BLaER1 treated with 17β-estradiol and CSF1 and Interleukin-3, amounts not matched to agents 10 nM and 100 nM (cell line): ENCODE results near the gene FUT7.
"Not testable (repeated sequence)": the region's sequence is repeated elsewhere in the genome, so short reads cannot be mapped to it uniquely, and the experiment has no call there.

Experiments
- H3K27ac ChIP-seq, 11 experiments: shearing (Covaris generic); formaldehyde crosslinking; 2 replicates each; pipeline ENCODE4 v1.8.1; 2022
- H3K27me3 ChIP-seq, 11 experiments: shearing (Covaris generic); formaldehyde crosslinking; 2 replicates each; pipeline ENCODE4 v1.8.1; 2022
- H3K36me3 ChIP-seq, 11 experiments: shearing (Covaris generic); formaldehyde crosslinking; 2 replicates each; pipeline ENCODE4 v1.8.1; 2022
- H3K4me1 ChIP-seq, 10 experiments: shearing (Covaris generic); formaldehyde crosslinking; 2 replicates each; pipeline ENCODE4 v1.8.1; 2022
- H3K4me2 ChIP-seq, 11 experiments: shearing (Covaris generic); formaldehyde crosslinking; 2 replicates each; pipeline ENCODE4 v1.8.1; 2022
- H3K4me3 ChIP-seq, 10 experiments: shearing (Covaris generic); formaldehyde crosslinking; 2 replicates each; pipeline ENCODE4 v1.8.1; 2022
- H3K9ac ChIP-seq, 11 experiments: shearing (Covaris generic); formaldehyde crosslinking; 2 replicates each; pipeline ENCODE4 v1.8.1; 2022
- H3K9me3 ChIP-seq, 11 experiments: shearing (Covaris generic); formaldehyde crosslinking; replicated peaks in 1 of 11; 2 replicates each; pipeline ENCODE4 v1.8.1; 2022
- H4K20me1 ChIP-seq, 11 experiments: shearing (Covaris generic); formaldehyde crosslinking; 2 replicates each; pipeline ENCODE4 v1.8.1; 2022
- Cebpa-rat ChIP-seq, 11 experiments: shearing (Covaris generic); IDR thresholded peaks; 2 replicates each; pipeline ENCODE4 v1.8.1; 2022

The FUT7 gene

GRCh38 chr9:137006116-137007003, 25.5 kb downstream of the FUT7 start:
- H4K20me1 ChIP-seq, result peaks cover 0 to 11% (median 0%) of the 10 kb centered on the region in 11 experiments; a peak in 1 of 22 replicates
- H3K36me3 ChIP-seq, result peaks cover 0 to 25% (median 14%) of the 10 kb centered on the region in 11 experiments; a peak in 15 of 22 replicates
- peaks cover 6 to 16% (median 12%) of the 10 kb centered on the region in 11 experiments; a peak in 19 of 22 replicates for H3K9me3 ChIP-seq
- H3K27ac ChIP-seq, result peak overlapping the region in 6 of 11 experiments; percentile 14 to 36 (median 26); a peak in 5 of 22 replicates
- H3K27me3 ChIP-seq, result no peaks in the 10 kb centered on the region
- H3K9ac ChIP-seq, result peak overlapping the region in 6 of 11 experiments; percentile 4 to 23 (median 13); a peak in 4 of 22 replicates
- H3K4me2 ChIP-seq, result peak overlapping the region; percentile 13 to 77 (median 61); a peak in 19 of 22 replicates
- no peak for TF ChIP-seq Cebpa-rat (IDR thresholded peaks at IDR 0.05)
- peaks cover 5 to 51% (median 31%) of the 10 kb centered on the region in 10 experiments; a peak in 19 of 20 replicates for H3K4me1 ChIP-seq
- no peak overlapping the region for H3K4me3 ChIP-seq

DNA sequence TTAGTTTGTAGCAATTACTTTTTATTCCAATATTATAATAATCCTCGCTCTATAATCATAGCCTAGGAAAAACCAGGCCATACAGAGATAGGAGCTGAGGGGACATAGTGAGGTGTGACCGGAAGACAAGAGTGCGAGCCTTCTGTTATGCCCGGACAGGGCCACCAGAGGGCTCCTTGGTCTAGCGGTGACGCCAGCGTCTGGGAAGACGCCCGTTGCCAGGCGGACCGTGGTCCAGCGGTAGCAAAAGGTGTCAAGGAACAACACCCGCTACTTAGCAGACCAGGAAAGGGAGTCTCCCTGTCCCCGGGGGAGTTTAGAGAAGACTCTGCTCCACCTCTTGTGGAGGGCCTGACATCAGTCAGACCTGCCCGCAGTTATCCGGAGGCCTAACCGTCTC, 27.6 kb downstream of the FUT7 start:
- H3K9ac ChIP-seq, H3K4me2 ChIP-seq, H3K4me3 ChIP-seq, H3K27ac ChIP-seq, H3K27me3 ChIP-seq: not testable (repeated sequence)
- Histone ChIP-seq H4K20me1 (peaks cover 0 to 11% (median 0%) of the 10 kb centered on the region in 11 experiments; a peak in 1 of 22 replicates), H3K9me3 (peaks cover 6 to 16% (median 12%) of the 10 kb centered on the region in 11 experiments; a peak in 19 of 22 replicates), H3K4me1 (peaks cover 26 to 72% (median 49%) of the 10 kb centered on the region in 10 experiments), H3K36me3 (peaks cover 0 to 12% (median 3%) of the 10 kb centered on the region in 11 experiments; a peak in 10 of 22 replicates)

GRCh38 chr9:137002646-137003041, 29.2 kb downstream of the FUT7 start:
- no peak for TF ChIP-seq Cebpa-rat (IDR thresholded peaks at IDR 0.05)
- 0 out of 22 replicates have a peak, but pooled peaks cover 0 to 4% (median 0%) of the 10 kb centered on the region in 11 experiments for H4K20me1 ChIP-seq
- H3K4me3 ChIP-seq, result no peak overlapping the region
- peaks cover 0 to 4% (median 0%) of the 10 kb centered on the region in 11 experiments; a peak in 9 of 22 replicates for H3K36me3 ChIP-seq
- peak overlapping the region in 3 of 11 experiments; percentile 5 to 32 (median 26); a peak in 1 of 22 replicates for H3K27ac ChIP-seq
- peak overlapping the region in 2 of 11 experiments; percentile 18 to 22; a peak in 1 of 22 replicates for H3K4me2 ChIP-seq
- peaks cover 42 to 80% (median 60%) of the 10 kb centered on the region in 10 experiments for H3K4me1 ChIP-seq
- no peaks in the 10 kb centered on the region for H3K27me3 ChIP-seq
- peaks cover 6 to 16% (median 12%) of the 10 kb centered on the region in 11 experiments; a peak in 19 of 22 replicates for H3K9me3 ChIP-seq
- H3K9ac ChIP-seq, result no peak overlapping the region

GRCh38 chr9:137001857-137002645, 29.8 kb downstream of the FUT7 start:
- H3K4me3 ChIP-seq, result no peak overlapping the region
- TF ChIP-seq Cebpa-rat (IDR thresholded peaks at IDR 0.05), result no peak
- H3K9me3 ChIP-seq, result peaks cover 6 to 16% (median 12%) of the 10 kb centered on the region in 11 experiments; a peak in 19 of 22 replicates
- peak overlapping the region in 4 of 11 experiments; percentile 13 to 85 (median 60); a peak in 5 of 22 replicates for H3K27ac ChIP-seq
- 0 out of 22 replicates have a peak overlapping the region, but pooled peaks of 1 of the 11 experiments have one; percentile 28 for H3K9ac ChIP-seq
- no peaks in the 10 kb centered on the region; a peak in 1 of 22 replicates for H3K27me3 ChIP-seq
- peak overlapping the region in 6 of 11 experiments; percentile 7 to 90 (median 58); a peak in 6 of 22 replicates for H3K4me2 ChIP-seq
- no peaks in the 10 kb centered on the region; a peak in 1 of 22 replicates for H3K36me3 ChIP-seq
- H3K4me1 ChIP-seq, result peaks cover 48 to 82% (median 64%) of the 10 kb centered on the region in 10 experiments
- H4K20me1 ChIP-seq, result no peaks in the 10 kb centered on the region

GRCh38 chr9:137000177-137000930, 31.5 kb downstream of the FUT7 start:
- H3K9ac ChIP-seq, result peak overlapping the region; percentile 32 to 73 (median 60); a peak in 20 of 22 replicates
- peaks cover 53 to 82% (median 68%) of the 10 kb centered on the region in 10 experiments for H3K4me1 ChIP-seq
- H3K36me3 ChIP-seq, result peaks cover 0 to under 1% (median 0%) of the 10 kb centered on the region in 11 experiments; a peak in 1 of 22 replicates
- peaks cover 5 to 11% (median 10%) of the 10 kb centered on the region in 11 experiments; a peak in 19 of 22 replicates for H3K9me3 ChIP-seq
- TF ChIP-seq Cebpa-rat (IDR thresholded peaks at IDR 0.05), result peak in 5 of 11 experiments; percentile 26 to 56 (median 39); a peak in 5 of 22 replicates
- no peaks in the 10 kb centered on the region; a peak in 1 of 22 replicates for H3K27me3 ChIP-seq
- peaks cover 0 to 12% (median 0%) of the 10 kb centered on the region in 11 experiments; a peak in 5 of 22 replicates for H4K20me1 ChIP-seq
- peak overlapping the region; percentile 20 to 89 (median 76); a peak in 20 of 22 replicates for H3K27ac ChIP-seq
- H3K4me2 ChIP-seq, result peak overlapping the region; percentile 51 to 92 (median 85)
- H3K4me3 ChIP-seq, result peak overlapping the region in 3 of 10 experiments; percentile 15 to 38 (median 18); a peak in 3 of 20 replicates

DNA sequence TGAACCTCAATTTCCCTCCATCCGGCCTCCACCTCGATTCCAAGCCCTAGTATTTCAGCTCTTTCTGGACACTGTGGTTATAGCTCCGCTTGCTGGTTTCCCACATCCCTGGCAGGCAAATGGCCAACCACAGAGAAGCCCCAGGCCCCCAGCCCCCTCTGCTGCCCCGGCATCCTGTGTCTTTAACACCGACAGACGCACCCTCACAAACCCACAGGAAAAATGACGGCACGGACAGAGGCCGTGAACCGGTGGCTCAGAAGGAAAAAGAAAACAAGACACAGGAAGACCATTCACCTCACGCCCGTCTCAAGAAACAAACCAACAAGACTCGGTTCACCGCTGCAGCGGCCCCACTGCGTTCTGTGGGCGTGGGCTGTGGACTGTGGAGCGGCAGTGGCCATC, 34.1 kb downstream of the FUT7 start:
- Histone ChIP-seq H3K4me1 (peaks cover 65 to 98% (median 82%) of the 10 kb centered on the region in 10 experiments), H3K27ac (peak overlapping the region in 9 of 11 experiments; percentile 10 to 89 (median 76); a peak in 16 of 22 replicates), H3K27me3 (no peaks in the 10 kb centered on the region; a peak in 1 of 22 replicates), H3K9ac (peak overlapping the region in 8 of 11 experiments; percentile 3 to 58 (median 48); a peak in 15 of 22 replicates), H3K9me3 (no peaks in the 10 kb centered on the region), H3K4me2 (peak overlapping the region; percentile 81 to 93 (median 89)), H3K36me3 (peaks cover 0 to 19% (median 8%) of the 10 kb centered on the region in 11 experiments; a peak in 10 of 22 replicates), H4K20me1 (peaks cover 0 to 29% (median 9%) of the 10 kb centered on the region in 11 experiments; a peak in 14 of 22 replicates), H3K4me3 (no peak overlapping the region)
- TF ChIP-seq Cebpa-rat (IDR thresholded peaks at IDR 0.05), result no peak

DNA sequence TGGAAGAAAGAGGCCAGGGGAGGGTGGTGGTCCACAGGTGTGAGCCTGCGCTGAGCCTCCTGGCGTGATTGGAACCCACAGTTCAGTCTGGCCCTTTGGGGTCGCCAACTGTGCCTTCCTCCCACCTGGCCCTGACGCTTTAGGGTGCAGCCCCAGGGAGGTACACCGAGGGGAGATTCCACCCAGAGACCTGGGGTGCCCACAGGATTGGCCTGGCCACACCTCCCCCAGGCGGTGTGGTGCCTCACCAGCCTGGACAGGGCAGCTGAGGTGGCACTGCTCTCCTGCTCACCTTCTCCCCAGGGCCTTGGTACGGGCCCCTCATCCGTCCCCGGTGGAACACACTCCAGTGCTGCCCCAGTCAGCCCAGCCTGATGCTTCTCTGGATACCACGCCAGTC, 34.5 kb downstream of the FUT7 start:
- TF ChIP-seq Cebpa-rat (IDR thresholded peaks at IDR 0.05), result no peak
- H3K27ac ChIP-seq, result peak overlapping the region in 8 of 11 experiments; percentile 38 to 89 (median 78); a peak in 14 of 22 replicates
- H3K4me2 ChIP-seq, result peak overlapping the region; percentile 81 to 93 (median 89)
- no peaks in the 10 kb centered on the region for H3K9me3 ChIP-seq
- no peak overlapping the region for H3K4me3 ChIP-seq
- peaks cover 0 to 32% (median 11%) of the 10 kb centered on the region in 11 experiments; a peak in 14 of 22 replicates for H4K20me1 ChIP-seq
- peaks cover 0 to 19% (median 8%) of the 10 kb centered on the region in 11 experiments; a peak in 10 of 22 replicates for H3K36me3 ChIP-seq
- peaks cover 68 to 96% (median 85%) of the 10 kb centered on the region in 10 experiments for H3K4me1 ChIP-seq
- peak overlapping the region in 7 of 11 experiments; percentile 27 to 58 (median 51); a peak in 15 of 22 replicates for H3K9ac ChIP-seq
- no peaks in the 10 kb centered on the region; a peak in 1 of 22 replicates for H3K27me3 ChIP-seq
